ENCODE results near the gene CNN1. TPM values are rescaled to one million over a fixed set of nuclear protein-coding genes. Genes with fewer than 3 reads are reported as not detected.

Gene CNN1
- total and polyA plus RNA-seq, 9 of the 15 experiments (the other 6 are each of a cell fraction or from before 2014, with no cell fraction given): 0.23 to 10.6 (median 5.2) TPM

DNA sequence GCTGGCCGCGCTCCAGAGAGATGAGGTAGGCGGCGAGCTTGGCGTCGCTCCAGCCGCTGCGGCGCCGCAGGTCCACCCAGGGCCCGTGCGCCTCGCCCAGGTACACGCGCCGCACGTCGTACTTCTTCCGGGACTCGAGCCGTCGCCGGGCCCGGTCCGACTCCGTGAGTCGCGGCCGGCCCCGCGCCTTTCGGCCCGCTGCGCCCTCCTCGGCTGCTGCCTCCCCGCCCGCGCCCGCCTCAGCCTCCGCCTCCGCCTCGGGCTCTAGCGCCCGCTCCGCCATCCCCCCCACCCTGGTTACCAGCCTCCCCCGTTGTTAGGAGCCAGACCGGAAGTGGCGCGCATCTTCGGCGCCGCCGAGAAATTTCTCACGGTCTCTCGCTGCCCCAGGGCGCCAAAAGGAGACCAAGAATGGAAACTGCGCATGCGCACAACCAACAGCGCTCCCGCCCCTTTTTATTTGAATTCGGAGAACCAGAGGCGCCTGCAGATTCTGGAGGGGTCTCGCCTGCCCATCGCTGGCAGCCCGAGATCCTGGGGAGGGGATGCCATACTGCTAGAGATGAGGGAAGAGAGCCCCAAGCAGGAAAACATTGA lies 33.0 kb upstream of the CNN1 start, which contains the start of gene ZNF653 (continued):
- TF ChIP-seq CCNT2 (IDR thresholded peaks at IDR 0.05; ENCODE audit: borderline replicate concordance, extremely low read depth, insufficient read length, low read depth, low read length) (peak; percentile 84), HOXB6 (CRISPR knock-in tag; IDR thresholded peaks at IDR 0.05; ENCODE audit: borderline replicate concordance) (no peak), FOXP1 (CRISPR knock-in tag; IDR thresholded peaks at IDR 0.05) (peak; percentile 17), MXI1 (IDR thresholded peaks at IDR 0.05; ENCODE audit: low read depth, low read length) (peak; percentile 100), ZNF263 (CRISPR knock-in tag; IDR thresholded peaks at IDR 0.05; ENCODE audit: borderline replicate concordance) (peak; percentile 74), PYGO2 (tag; IDR thresholded peaks at IDR 0.05) (no peak), RBBP5 (IDR thresholded peaks at IDR 0.05; ENCODE audit: borderline replicate concordance, insufficient read depth, low read length, poor library complexity, severe bottlenecking) (peak; percentile 79), ZSCAN32 (CRISPR knock-in tag; IDR thresholded peaks at IDR 0.05) (no peak; the same call in 1 of the 2 replicates), CREB1 (IDR thresholded peaks at IDR 0.05) (peak; percentile 97), CREB1 (CRISPR knock-in tag; IDR thresholded peaks at IDR 0.05) (peak; percentile 96), FOSL1 (tag; conservative IDR thresholded peaks at IDR 0.05) (peak; percentile 54), RFX1 (IDR thresholded peaks at IDR 0.05) (peak; percentile 88), SIX5 (IDR thresholded peaks at IDR 0.05; ENCODE audit: borderline replicate concordance in 1 of 2, insufficient read depth in 1 of 2, low read depth in 1 of 2, low read length in 2 of 2) (peak in 1 of 2 experiments; percentile 47; a peak in 2 of 4 replicates), SRSF9 (IDR thresholded peaks at IDR 0.05; ENCODE audit: borderline replicate concordance, low read depth, low read length) (no peak), ASH1L (IDR thresholded peaks at IDR 0.05; ENCODE audit: borderline replicate concordance, low read depth, partially characterized antibody) (no peak), NEUROD1 (IDR thresholded peaks at IDR 0.05; ENCODE audit: borderline replicate concordance, low read depth, low read length, partially characterized antibody) (peak; percentile 30), MYNN (IDR thresholded peaks at IDR 0.05) (peak; percentile 75), MYNN (CRISPR knock-in tag; IDR thresholded peaks at IDR 0.05) (no peak), CHD2 (IDR thresholded peaks at IDR 0.05; ENCODE audit: low read depth, low read length) (peak; percentile 4; the same call in 1 of the 2 replicates), SMAD3 (CRISPR knock-in tag; conservative IDR thresholded peaks at IDR 0.05) (0 out of 2 replicates have a peak, but pooled peaks have one; percentile 8), POLR2AphosphoS5 (IDR thresholded peaks at IDR 0.05; ENCODE audit: control insufficient read depth, insufficient read depth, low read depth, low read length) (peak; percentile 46), HMG20A (CRISPR knock-in tag; conservative IDR thresholded peaks at IDR 0.05) (no peak), ATF1 (CRISPR knock-in tag; IDR thresholded peaks at IDR 0.05) (peak; percentile 43; the same call in 1 of the 2 replicates), ATF1 (tag; IDR thresholded peaks at IDR 0.05) (peak; percentile 96)
- TF ChIP-seq, protein P1, sequence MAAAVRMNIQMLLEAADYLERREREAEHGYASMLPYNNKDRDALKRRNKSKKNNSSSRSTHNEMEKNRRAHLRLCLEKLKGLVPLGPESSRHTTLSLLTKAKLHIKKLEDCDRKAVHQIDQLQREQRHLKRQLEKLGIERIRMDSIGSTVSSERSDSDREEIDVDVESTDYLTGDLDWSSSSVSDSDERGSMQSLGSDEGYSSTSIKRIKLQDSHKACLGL (CRISPR knock-in tag; IDR thresholded peaks at IDR 0.05; ENCODE audit: borderline replicate concordance, poor library complexity, severe bottlenecking): no peak
- TF ChIP-seq, protein P2, sequence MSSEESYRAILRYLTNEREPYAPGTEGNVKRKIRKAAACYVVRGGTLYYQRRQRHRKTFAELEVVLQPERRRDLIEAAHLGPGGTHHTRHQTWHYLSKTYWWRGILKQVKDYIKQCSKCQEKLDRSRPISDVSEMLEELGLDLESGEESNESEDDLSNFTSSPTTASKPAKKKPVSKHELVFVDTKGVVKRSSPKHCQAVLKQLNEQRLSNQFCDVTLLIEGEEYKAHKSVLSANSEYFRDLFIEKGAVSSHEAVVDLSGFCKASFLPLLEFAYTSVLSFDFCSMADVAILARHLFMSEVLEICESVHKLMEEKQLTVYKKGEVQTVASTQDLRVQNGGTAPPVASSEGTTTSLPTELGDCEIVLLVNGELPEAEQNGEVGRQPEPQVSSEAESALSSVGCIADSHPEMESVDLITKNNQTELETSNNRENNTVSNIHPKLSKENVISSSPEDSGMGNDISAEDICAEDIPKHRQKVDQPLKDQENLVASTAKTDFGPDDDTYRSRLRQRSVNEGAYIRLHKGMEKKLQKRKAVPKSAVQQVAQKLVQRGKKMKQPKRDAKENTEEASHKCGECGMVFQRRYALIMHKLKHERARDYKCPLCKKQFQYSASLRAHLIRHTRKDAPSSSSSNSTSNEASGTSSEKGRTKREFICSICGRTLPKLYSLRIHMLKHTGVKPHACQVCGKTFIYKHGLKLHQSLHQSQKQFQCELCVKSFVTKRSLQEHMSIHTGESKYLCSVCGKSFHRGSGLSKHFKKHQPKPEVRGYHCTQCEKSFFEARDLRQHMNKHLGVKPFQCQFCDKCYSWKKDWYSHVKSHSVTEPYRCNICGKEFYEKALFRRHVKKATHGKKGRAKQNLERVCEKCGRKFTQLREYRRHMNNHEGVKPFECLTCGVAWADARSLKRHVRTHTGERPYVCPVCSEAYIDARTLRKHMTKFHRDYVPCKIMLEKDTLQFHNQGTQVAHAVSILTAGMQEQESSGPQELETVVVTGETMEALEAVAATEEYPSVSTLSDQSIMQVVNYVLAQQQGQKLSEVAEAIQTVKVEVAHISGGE (CRISPR knock-in tag; IDR thresholded peaks at IDR 0.05): peak in 1 of 3 experiments; percentile 83; a peak in 2 of 6 replicates
